Stimulated activated CD4-positive, alpha-beta T cell treated with anti-CD3 and anti-CD28 coated beads, TNF-alpha, amount 100 ng/mL, for 48 hours (primary cell): Measurements from ENCODE around the gene GRIK1.

Source experiments
- DNase-seq, 3 donors: peaks; one replicate each; pipeline ENCODE4 v3.0.0-alpha.2; 2020; ENCODE audit warnings: low read depth in 3 of 3

GRIK1 gene

DNA sequence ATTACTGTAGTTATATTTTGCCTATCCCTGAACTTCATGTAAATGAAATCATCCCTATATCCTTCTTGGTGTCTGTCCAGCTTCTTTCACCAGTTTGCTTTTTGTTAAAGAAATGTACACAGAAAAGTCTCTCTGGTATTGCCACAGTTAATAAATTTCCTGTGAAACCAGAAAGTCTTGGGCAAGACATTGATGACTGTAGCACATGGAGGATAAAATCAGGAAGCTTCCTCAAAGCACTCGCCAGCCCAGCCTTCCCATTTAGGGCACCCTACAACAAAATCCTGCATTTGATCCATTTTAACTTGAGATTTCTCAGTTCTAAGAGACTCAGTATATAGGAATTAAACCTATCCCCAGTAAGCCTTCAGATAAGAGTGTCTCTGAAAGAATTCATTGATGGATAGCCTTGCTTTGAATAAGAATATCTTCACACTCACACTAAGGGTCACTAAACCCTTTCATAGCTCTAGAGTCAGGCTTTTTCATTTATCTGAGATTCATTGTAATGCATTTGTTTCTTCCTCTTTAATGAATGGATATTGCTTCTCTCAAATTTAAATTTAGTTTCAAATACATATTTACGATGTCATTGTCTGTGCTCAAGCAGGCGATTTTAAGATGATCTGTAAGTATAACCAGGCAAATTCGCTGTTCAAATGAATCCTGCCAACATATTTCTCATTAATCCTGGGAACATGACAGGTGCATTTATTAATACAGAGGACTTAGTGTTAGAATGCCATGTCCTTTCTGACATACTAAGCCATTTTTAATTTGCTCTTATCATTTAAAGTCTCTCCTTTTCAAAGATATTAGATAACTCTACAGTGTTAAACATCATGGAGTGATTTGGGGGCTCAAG is 153.1 kb downstream of the GRIK1 start:
- DNase-seq: no peak

DNA sequence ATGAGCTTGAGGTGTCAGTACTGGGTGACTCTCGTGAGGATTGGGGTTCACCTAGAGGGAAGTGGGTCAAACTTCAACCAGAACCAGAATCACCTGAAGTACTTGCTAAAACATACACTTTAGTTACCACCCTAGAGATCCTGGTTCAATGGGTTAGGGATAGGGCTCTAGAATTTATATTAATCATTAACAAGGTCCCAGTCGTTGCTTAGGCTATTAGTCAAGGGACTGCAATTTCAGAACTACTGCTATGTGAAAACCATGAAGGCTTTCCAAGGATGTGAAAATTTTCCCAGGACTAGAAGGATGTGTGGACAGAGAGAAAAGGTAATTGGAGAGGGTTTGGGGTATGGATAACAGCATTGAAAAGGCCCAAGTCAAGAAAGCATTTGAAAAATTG is 162.6 kb downstream of the GRIK1 start:
- DNase-seq: no peak

DNA sequence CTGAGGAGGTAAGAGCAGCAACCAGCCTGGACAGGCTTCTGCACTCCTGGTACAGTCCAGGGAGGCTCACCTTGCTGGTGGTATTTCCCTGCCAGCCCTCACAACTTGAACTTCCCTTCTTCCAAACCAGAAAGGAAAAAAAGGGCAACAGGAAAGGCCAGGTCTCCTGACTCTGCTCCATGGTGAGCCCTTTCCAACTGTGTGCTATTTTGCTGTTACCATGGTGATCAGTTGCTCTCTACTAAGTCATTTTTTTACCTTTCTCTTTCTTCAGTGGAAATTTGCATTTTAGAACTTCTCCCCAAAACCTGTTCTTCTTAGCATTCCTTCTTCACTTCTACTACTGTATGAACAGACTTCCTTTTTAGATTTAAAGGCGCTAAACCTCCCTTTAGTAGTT is 164.3 kb downstream of the GRIK1 start:
- no peak for DNase-seq

DNA sequence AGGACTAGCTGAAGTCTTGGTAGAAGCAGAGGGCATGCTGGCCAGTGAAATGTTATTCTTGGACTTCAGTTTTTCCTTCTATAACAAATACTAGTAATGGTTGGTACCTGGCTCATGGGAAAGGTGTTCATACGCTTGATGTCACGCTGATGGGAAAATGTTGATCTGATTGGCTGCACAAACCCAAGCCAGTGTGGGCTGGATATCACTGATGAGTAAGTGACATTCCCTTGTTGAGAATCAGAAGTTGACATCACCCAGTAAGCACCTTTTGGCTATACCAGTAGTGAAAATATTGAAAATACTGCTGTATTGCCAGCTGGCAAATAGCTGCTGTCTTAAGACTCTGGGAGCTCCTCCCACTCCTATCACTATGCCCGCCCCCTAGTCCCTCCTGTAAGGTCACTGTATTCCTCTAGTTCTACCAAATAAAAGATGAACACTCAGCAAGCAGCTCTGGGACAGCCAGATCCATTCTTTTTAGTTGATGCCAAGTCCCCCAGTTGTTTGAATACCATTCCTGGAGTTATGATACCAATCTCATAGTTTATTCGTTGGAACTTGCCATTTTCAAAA is 168.2 kb downstream of the GRIK1 start:
- no peak for DNase-seq

DNA sequence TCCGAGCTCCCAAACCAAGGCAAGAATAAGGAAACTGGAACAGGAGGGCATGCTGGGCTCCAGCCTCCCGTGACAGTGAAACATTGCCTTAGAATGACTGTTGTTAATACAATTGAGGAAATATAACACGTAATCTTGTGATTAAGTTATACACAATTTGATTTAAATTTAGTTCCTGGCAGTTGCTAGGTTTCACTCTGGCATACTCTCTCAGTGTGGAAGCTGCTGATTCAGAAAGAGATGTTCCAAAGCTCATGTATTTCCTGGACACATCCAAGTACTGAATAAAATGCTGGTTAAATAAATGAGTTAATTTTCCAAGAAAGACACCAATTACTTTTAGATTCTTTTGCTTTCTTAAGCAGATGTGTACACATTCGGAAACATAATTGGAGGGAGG is 176.1 kb downstream of the GRIK1 start:
- DNase-seq: no peak

DNA sequence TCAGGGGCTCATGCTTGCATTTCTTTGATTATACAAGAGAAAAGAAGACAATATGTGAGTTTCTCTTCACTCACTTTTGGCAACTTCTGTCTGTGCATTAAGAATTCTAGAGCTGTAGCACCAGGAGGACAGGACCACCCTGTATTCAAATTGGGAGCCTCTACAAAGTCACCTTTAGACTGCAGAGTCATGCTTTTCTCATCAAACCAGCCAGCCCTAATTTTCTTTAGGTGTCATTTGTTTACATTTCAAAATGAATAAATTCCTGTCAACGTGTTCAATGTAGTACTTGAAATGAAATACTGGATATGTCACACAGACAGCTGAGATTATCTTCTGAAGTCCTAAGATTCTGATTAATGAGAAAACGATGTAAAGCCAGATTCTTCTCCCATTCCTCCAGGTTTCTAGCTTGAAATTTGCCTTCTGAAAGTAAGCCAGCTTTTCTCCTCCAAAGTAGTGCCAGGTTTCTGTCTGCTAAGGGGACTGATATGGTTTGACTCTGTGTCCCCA is 177.2 kb downstream of the GRIK1 start:
- no peak for DNase-seq

DNA sequence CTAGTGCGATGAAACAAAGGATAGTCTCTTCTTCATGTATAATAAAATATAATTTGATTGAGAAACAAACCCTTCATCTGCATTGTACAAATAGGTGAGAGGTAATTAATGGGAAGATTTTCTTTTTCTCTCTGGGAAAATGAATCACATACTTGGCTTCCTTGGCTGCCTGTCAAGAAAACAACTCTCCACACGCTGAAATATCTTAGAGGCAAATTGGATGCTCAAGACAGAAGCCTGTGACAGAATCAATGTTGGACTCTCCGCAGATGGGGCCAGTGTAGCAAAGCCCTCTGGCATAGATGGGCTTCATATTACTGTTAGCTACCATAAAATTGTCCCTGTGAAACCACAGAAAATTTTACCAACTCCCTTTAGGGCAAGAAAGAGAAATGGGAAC is 186.6 kb downstream of the GRIK1 start:
- DNase-seq: no peak

DNA sequence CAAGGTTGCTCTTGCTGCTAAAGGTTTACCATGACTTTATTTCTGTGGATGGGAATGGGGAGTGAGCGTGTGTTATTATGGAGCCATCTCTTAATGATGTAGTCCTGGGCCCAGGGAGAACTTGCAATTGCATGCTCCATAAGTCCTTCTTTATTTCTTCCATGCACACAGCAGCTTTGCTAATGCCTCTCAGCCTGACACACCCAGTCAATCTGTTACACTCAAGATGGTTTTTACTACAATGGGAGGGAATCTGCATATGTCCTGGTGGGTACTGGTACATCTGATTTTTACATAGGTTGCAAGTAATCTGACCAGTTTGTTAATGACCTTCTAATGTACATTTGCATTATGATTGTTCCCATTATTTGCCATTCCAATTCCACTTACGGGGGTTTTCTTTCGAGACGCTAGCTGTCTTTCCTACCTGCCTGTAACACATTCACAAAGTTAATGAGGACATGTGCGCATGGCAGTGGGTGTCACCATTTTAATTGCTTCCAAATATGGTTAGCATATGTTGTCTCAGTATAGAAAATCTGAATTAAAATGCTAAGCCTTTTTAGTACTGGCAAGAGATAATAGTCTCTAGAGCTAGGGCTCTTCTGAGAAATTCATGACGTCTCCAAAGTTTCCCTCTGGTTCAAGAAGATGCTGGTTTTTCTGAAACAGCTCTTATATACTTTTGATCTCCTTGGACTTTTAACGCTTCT is 188.2 kb downstream of the GRIK1 start:
- no peak for DNase-seq

DNA sequence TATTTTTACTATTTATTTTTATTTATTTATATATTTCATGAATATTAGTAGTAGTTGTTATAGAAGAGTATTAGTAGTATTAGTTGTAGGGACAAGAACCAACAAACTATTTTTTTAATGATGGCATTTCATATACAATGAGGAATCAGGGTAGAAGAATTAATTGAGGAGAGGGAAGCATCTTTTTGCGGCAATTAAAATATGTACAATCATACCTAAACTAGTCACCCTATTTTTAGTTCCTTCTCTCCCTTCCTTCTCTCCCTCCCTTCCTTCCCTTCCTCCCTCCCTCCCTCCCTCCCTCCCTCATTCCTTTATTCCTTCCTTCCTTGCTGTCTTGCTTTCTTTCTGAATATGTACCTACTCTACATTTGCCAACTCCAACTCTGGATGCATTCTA is 189.8 kb downstream of the GRIK1 start:
- DNase-seq: no peak

DNA sequence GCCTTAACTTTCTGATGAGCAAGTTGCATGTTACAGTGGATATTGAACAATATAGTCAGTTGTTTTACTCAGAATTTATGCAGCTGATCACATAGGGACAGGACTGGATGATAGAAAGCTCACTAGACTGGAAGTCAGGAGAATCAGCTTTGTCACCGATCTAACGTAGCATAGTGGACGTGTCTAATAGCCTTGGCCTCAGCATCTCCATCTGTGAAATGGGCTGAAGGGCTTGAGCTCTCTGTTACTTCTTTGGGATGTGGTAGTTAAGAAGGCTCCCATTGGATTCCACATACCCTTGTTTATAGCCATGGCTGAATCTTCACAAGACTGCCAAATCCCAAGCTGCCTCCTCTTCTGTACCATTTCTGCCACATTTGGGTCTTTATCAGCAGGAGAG is 190.6 kb downstream of the GRIK1 start:
- DNase-seq: no peak

DNA sequence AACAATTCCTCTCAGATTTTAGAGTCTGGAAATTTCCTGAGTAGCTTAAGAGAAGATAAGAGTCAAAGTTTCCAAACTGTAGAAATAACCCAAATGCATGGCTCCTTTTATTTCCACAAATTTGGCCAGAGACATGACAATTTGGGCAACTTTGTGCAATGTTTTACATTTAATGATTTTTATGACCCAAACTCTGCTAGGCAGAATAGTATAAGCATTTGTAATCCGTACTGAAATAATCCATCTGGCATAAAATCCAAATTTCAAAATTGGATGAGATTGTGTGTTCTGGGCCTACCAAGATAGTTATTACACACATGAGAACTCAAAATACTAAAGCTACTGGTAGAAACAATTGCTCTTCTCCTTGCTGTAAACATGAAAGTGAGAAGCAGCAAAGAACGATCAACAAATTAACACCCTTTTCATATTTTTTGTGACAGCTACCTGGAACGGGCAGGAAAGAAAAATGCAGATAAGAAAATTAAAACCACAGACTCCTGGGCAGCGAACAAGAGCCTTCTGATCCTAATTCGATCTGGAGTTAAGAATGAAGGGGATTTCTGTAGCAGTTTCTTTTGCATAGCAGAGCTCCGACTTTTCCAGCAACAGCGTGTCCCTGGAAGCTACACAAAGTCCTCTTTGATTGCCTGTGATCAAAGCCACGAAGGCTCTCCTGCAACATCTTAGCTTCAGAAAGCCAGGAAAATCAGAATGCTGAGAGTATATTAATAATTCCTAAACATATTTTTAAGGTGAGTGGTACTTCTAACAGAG is 191.2 kb downstream of the GRIK1 start:
- no peak for DNase-seq

DNA sequence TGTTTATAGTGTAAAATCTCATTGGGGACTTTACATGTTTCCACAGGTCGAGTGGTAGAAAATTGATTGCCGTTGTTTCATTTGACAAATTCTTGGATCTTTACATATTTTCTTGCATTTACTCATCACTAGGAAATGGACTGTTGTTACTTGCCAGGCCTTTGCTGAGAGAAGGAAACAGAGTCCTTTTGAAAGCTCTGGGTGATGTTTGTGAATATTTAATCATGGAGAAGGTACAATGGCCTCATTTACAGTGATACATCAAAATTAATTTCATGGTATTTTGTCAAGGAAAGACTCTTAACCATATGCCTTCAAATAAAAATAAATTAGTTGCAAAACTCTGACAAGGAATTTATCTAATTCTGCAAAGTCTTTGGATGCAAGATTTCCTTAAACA is 198.0 kb downstream of the GRIK1 start:
- DNase-seq: no peak

DNA sequence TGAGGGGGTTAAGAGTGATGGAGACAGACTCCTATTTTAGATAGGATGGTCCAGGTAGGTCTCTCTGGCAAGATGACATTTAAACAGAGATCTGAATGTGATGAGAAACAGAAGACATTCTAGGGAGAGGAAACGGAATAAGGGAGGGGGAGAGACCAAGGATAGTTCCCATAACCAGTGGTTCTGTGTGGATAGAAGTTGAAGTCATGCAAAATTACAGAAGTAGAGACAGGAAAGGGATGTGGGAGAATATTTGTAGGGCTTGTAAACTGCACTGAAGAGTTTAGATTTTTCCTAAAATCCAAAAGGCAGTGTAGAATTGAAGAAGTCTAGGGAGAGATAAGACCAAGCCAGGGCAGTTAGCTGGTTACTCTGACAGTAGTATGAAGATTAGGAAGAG is 200.6 kb downstream of the GRIK1 start:
- DNase-seq: no peak

DNA sequence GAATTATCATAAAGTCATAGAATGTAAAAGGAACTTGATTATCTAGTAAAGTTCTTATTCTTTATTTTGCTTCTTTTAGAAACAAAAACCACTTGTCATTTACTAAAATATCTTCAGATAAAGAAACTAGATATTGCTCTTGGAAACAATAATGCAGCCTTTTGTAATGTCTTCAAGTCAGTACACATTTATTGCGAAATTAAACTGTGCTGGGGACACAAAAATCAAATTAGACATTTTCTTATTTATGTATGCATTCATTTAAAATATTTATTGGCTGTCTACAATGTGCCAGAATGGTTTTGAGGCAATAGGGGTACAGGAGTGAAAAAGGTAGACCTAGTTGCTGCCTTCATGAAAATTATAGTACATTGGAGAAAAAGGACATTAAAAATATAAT is 201.1 kb downstream of the GRIK1 start:
- no peak for DNase-seq

DNA sequence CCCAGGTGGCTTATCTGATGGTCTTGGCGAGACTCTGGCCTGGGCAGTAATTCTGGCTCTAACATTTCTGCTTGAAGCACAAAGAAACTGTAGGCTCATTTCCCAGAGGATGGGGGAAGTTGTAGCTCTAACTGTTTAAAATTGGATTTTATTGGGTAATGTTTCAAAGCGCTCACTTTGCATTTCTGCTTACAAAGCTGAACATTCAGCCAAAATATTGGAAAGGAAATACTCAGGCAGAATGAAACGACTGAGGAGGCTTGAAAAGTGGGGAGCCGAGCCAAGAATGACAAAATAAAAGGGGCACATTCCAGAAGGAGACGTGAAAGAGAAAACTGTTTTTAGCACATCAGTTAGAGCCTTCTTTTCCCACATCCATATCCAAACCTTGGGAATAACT is 202.6 kb downstream of the GRIK1 start:
- no peak for DNase-seq

DNA sequence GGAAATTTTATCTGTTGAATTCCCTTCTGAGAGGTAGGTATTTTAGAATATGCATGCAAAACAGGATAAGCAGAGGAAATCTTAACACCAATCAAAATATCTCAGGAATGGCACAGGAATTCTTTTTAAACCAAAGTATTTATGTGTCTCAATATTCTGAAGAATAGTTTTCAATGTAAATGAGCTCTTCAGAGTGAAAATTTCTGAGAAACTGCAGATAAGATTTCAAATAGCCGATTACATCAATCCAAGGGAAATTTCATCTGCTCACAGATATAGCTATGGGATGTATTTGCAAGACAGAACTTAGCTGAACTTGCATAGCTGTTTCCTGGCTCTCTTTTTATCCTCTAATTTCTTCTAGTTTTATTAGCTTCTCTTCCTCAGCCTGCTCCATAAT is 209.5 kb downstream of the GRIK1 start:
- DNase-seq: no peak

DNA sequence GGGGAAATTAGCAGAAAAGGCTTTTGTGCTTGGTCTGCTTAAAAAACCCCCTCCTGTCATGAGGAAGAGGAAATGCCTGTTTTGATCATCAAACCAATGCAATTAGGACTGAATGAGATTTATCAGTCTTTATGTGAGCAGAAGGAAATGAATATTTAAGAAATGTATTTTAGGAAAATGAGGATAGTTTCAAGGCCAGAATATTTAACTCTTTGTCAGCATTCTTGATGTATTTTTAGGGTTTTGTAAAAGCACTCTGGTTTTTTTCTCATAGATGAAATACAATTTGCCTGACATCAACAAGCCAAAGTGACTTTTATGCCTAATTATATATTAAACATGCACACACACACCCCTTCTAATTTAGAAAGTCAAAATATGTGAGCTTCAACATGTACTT is 213.8 kb downstream of the GRIK1 start:
- DNase-seq: no peak

DNA sequence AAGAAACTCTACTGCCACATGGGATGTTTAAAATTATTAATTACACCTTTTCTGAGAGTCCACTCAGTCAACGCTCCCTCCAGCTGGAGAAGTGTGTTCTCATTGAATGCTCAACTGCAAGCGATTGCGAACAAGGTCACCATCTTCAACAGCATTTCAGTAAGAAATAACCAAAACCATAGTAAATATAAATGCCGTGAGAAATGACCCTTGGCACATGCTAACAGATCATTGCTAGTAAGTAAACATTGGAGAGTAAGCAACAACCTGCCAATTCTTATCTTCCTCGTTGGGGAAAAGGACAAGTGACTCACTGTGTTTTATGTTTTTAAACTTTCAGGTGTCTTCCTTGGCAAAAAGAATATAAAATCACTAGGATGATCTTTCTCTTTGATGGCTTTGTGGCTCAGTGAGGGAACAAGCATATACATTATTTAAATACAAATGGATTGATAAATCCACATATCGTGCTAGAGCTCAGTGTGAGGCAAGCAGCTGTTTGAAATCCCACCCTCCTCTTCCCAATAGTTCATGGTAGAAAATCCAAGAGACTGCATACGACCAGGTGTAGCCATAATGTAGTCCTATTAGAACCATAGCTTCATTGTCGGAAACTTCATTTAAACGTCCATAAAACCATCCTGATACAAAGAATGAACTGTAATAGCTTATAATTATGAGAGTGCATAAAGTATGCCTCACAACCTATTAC is 214.6 kb downstream of the GRIK1 start:
- no peak for DNase-seq

DNA sequence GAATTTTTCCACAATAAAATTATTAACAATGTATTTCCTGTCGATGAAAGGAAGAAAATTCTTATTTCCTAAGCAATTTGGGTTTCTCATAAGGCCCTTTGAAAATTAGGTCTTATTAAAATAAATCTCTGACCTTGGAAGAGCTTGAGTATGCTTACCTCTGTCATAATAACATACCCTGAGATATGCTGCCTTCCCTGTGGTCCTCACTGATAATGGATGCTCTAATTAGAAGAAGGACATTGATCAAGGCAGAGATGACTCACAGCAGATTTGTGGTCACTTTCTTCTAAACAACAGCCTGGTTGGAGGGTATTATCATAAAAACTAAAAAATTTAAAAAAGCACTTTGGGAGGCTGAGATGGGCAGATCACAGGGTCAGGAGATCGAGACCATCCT is 217.8 kb downstream of the GRIK1 start:
- DNase-seq: no peak

DNA sequence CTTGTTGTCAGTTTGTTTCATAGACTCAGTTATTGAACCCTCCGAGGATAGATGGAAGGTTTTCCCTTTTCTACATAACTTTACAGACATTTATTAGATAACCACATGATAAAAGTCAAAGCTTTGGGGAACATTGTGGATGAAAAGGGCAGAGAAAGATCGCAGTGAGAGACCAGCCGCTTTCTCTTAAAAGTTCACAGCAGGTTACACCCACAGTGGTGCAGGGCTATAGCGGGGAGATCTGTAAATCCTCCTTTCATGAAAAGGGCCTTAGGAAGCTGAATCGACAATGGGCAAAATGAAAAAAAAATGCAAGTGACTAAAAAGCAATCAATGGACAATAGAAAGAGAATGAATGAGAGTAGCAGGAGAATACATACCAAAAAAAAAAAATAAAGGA is 218.6 kb downstream of the GRIK1 start:
- no peak for DNase-seq

DNA sequence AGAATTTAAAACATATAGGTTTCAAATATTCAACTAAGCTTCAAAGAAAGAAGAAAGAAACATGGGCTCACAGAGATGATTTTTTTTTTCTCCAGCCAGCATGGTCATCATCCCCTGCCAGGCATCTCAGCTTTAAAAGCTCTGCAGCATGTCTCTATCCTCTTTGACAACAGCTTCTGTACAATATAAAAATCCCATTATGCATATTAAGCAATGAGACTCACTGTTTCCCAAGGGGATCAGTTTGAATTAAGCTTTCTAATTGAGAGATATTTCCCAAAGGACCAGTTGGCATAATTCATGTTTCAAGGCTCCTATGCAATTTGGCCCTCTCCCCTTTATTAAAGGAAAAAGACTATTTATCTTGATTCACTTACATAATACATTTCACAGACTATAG is 220.3 kb downstream of the GRIK1 start:
- DNase-seq: no peak
